GM18861 (cell line): ENCODE measurements around the gene NPC2.
"Not testable (repeated sequence)": the region's sequence is repeated elsewhere in the genome, so short reads cannot be mapped to it uniquely, and the experiment has no call there.

Experiments
- ATAC-seq: cut with Tn5 transposase; IDR thresholded peaks from one replicate; pipeline ENCODE4 v1.9.1; 2021; ENCODE audit not compliant: unreplicated experiment

The NPC2 gene

GRCh38 chr14:74472601-74473000 lies 20.5 kb downstream of the NPC2 start:
- no peak for ATAC-seq

DNA sequence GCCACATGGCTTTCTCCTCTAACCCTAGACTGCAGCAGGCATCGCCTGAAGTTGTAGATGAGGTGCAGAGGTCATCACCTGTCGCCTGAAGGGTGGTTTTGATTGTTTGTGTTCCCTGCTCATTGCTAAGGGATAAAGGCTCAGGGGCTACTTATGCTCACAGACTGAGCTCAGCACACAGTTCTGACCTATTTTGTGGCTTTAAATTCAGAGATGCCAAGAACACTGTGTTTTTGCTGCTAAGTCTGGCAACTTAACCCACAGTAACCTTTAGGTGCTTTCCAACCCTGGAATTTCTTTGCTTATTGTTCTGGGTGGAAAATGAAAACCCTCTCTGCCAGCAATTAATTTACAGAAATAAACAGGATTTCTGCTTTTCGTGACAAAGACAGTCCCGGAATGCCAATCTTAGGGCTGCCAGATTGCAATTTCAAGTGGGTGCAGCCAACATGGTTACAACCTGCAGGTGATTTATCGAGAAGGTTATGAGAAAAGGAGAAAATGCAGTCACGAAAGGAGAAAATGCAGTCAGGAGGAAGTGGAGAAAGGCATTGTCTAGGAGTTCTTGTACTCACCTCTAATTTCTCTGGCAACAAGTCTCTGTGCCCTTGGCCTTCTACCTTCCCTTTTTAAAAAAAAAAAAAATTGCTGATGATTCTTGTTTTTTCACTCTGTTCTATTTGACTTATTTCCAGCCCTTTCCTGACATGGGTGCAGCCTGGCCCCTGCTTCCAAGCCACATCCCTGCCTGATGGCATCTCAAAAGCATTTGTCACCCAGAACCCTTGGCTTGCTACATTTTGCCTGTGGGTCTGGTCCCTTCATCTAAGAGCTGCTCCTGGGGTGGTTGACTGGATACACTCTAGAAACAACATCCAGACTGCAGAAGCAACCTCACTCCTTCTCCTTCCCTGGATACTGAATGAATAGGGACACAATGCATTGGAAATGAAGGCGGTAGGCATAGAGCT lies 23.3 kb downstream of the NPC2 start:
- no peak for ATAC-seq

- no peak for ATAC-seq
These were observed 24.6 kb downstream of the NPC2 start for GRCh38 chr14:74468513-74468912.

- ATAC-seq, result no peak
These were observed 27.8 kb downstream of the NPC2 start for GRCh38 chr14:74465335-74465734.

- no peak for ATAC-seq
These were observed 28.3 kb downstream of the NPC2 start for GRCh38 chr14:74464785-74465184.

GRCh38 chr14:74463697-74464096 lies 29.4 kb downstream of the NPC2 start:
- no peak for ATAC-seq

DNA sequence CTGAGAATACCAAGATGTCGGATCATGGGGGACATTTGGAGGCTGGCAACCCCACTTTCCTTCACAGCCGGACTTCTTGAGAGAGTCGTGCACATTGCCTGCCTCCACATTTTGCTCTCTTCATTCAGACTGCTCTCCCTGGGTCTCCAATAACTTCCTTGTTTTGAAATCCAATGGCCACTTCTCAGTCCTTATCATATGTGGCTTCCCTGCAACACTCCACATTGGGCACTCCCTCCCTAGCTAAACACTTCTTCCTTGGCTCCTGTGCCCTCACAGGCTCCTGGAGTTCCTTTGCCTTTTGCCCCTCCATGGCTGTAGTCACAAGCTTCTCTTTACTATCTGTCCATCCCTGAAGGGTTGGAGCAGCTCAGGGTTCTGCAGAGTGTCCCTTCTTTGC lies 30.1 kb downstream of the NPC2 start:
- ATAC-seq, result no peak

DNA sequence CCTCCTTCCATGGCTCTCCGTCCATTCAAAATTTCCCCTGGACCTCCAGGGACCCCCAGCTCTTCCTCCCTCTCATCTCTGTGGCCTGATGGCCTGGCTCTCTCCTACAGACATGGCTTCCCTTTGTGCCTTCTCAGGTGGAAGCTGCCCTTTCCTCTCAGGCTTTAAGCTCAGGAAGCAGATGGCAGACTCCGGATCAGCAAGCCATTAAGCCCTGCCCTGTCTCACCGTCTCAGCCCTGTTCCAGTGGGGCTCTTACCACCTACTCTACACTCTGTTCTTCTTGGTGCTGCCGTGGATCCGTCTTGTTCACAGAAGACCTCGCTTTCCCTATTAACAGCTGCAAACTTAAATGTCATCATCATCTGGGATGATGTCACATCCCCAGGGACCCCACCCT lies 33.1 kb downstream of the NPC2 start:
- ATAC-seq, result no peak

DNA sequence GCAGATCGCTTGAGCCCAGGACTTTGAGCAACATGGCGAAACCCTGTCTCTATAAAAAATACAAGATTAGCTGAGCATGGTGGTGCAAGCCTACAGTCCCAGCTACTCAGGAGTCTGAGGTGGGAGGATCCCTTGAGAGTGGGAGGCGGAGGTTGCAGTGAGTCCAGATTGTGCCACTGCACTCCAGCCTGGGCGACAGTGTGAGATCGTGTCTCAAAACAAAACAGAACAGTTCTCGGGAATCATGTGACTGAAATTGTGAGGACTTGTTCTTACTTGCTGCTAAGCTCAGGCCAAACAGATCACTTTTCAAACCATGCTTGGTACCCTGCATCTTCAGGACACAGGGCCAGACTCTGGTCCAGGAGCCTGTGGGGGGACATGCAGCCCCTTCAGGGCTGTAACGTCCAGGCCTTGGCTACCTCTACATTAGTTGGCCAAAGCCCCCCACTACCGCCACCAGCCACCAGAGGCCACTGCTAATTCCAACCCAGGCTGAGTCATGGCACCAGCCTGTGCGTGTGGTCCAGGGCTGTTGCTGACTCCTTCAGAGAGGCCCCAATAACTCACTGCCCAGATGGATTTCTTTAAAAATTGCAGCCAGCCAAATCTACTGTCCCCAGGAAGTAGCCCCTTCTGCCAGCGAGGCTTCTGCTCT lies 33.7 kb downstream of the NPC2 start:
- ATAC-seq, result no peak

- no peak for ATAC-seq
These were observed 35.6 kb downstream of the NPC2 start for GRCh38 chr14:74457565-74457895.

GRCh38 chr14:74456684-74457564 lies 36.2 kb downstream of the NPC2 start:
- ATAC-seq, result no peak

DNA sequence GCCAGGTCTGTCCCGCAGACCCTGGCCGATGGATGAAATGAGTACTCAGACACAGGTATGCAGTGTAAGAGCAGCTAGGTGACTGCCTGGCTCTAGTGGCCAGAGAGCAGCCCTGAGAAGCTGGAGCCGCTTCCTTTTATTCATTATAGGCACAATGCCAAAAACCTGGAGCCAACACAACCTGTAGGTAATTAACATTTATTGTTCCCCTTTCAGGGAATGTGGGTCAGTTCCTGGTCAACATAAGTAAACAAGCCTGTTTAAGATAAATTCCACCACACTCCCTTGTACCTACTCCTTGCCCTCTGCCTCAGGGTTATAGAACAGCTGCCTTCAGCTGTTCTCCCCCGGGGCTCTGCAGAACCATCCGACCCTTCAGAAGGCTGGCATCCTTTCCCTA lies 38.7 kb downstream of the NPC2 start:
- ATAC-seq, result not testable (repeated sequence)

DNA sequence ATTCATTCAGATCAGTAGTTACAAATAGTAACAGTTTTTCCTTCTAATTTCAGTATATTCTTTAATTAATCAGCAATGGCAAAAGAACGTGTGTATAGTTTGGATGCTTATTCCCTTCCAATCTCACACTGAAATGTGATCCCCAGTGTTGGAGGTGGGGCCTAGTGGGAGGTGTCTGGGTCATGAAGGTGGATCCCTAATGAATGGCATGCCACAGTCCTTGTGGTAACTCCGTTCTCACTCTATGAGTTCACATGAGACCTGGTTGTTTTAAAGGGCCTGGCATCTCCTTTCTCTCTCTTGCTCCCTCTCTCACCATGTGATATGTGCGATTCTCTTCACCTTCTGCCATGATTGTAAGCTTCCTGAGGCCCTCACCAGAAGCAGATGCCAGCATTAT lies 48.2 kb downstream of the NPC2 start:
- ATAC-seq, result no peak

GRCh38 chr14:74442757-74443156 lies 50.3 kb downstream of the NPC2 start:
- no peak for ATAC-seq

DNA sequence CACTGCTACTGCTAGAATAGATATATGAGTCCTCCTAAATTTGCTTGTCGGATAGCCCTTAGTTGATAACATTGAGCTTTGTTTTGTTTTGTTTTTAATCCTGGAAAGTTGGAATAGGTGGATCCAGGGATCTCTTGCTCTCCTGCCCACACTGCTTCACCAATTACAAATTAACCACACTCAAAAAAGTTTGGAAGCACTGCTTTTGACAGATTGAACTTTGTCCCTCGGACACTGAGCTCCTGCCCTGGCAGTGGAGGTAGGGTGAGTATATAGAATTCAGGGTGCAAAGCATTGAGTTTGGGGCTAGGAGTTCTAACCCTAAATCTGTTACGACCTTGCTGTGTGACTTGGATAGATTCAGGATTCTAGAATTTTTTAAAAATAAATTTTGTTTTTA lies 52.0 kb downstream of the NPC2 start:
- ATAC-seq, result no peak

DNA sequence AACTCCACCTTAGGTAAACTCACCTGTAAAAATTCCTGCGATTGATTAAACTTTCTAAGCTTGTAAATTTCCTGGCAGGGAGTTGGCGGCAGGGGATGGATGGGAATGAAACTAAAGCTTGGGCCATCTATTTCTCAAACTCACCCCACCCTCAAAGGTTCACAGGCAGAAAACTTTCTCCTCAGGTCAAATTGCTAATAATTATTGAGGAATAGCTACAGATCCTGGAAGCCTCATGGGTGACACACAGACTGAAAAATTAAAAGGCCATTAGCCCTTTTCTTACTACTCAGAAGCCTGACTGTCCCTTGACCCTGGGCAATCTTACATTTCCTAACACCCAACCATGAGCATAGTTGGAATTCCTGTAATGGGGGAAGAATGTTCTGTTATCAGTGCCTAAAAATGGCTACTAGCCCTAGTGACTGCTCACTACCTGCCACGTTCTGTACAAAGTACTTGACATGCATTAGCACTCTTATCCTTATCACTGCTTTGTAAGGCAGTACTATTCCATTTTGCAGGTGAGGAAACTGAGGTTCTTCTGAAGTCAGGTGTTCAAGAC lies 54.7 kb downstream of the NPC2 start:
- no peak for ATAC-seq

DNA sequence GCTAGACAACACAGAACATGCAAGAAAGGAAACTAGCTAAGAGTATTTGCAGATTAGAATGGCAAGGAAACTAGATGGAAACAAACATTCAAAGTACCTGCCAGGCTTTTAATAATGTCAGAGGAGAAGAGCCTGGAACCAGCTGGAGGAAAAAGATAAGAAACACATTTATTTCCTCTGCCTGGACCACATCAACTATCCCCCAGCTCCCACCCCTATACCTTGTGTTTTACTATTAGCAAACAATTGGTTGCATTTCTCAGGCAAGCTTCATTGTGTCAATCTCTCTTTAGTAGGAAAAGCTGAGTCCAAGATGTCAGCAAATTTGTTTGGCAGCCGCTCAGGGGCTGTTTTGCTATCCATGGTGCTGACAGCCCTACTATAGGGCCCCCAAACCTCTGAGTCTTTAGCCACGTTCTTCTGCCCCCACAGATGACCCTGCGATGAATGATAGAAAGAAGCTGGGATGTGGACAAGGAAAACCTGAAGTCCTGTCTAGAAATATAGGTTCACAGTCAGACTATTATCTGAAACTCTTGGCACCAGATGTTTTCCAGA lies 55.5 kb downstream of the NPC2 start:
- no peak for ATAC-seq

GRCh38 chr14:74434294-74434693 lies 58.8 kb downstream of the NPC2 start:
- ATAC-seq, result no peak

- no peak for ATAC-seq
These were observed 63.1 kb downstream of the NPC2 start for GRCh38 chr14:74429991-74430390.
